H1 (cell line): ENCODE results near the gene RPS25. TPM values are rescaled to one million over a fixed set of nuclear protein-coding genes. Genes with fewer than 3 reads are reported as not detected.
A peak's percentile ranks its signal among the peaks of the same experiment; 100 is the strongest.

ENCODE experiments used
- CTCF ChIA-PET: fragments of 300-600 bp; sonication (Branson Sonifier 250); formaldehyde crosslinking; loops from one replicate; lab custom pipeline; 2021; ENCODE audit not compliant: partially characterized antibody; lab: Charles Lee
- POLR2A ChIA-PET: fragments of 300-600 bp; sonication (Branson Sonifier 250); formaldehyde crosslinking; loops from one replicate; lab custom pipeline; 2021; ENCODE audit warnings: inconsistent platforms; ENCODE audit not compliant: partially characterized antibody; lab: Charles Lee
- DNase-seq, 2 experiments: peaks; one replicate each; pipeline versions ENCODE4 v3.0.0 to v3.0.0-alpha.2; 2010 to 2022; ENCODE audit warnings: low spot score in 2 of 2, low read depth in 1 of 2, mixed read lengths in 1 of 2
- FAIRE-seq: peaks from 2 replicates; lab custom pipeline; 2011; peaks lifted over from hg19 to GRCh38; lab: Jason Lieb, UNC
- H2AFZ ChIP-seq: 2 replicates; pipeline ENCODE4 v1.8.1; 2012; ENCODE audit warnings: low read length, inconsistent platforms
- H2AK5ac ChIP-seq: 2 replicates; pipeline ENCODE4 v1.6.1; 2013; ENCODE audit warnings: low read depth, low read length
- H2BK120ac ChIP-seq: replicated peaks from 2 replicates; pipeline ENCODE3; 2013; ENCODE audit warnings: low read depth, low read length, inconsistent platforms
- H2BK12ac ChIP-seq: 2 replicates; pipeline ENCODE4 v1.6.1; 2013; ENCODE audit warnings: low read depth, low read length
- H2BK15ac ChIP-seq: 2 replicates; pipeline ENCODE4 v1.6.1; 2013; ENCODE audit warnings: low read length
- H2BK20ac ChIP-seq: 2 replicates; pipeline ENCODE4 v1.6.1; 2013; ENCODE audit warnings: low read length
- H2BK5ac ChIP-seq: 2 replicates; pipeline ENCODE4 v1.6.1; 2013; ENCODE audit warnings: low read depth, low read length
- H3K14ac ChIP-seq: 2 replicates; pipeline ENCODE4 v1.6.1; 2013; ENCODE audit warnings: inconsistent platforms; ENCODE audit not compliant: insufficient read length
- H3K18ac ChIP-seq: 2 replicates; pipeline ENCODE4 v1.6.1; 2013; ENCODE audit warnings: low read length; ENCODE audit errors: extremely low read depth
- H3K23ac ChIP-seq: 2 replicates; pipeline ENCODE4 v1.6.1; 2013; ENCODE audit warnings: inconsistent platforms; ENCODE audit not compliant: insufficient read length
- H3K23me2 ChIP-seq: 2 replicates; pipeline ENCODE4 v1.6.1; 2013; ENCODE audit warnings: low read depth, low read length
- H3K27ac ChIP-seq: 2 replicates; pipeline ENCODE4 v1.6.1; 2011; ENCODE audit warnings: low read depth, low read length, inconsistent platforms
- H3K27me3 ChIP-seq, 4 experiments: replicated peaks in 1 of 4; 1 replicate in 1 of 4; 2 replicates in 3 of 4; pipeline versions ENCODE4 v1.6.1 to v1.8.1; 2011 to 2013; ENCODE audit warnings: low read length in 3 of 4, mild to moderate bottlenecking in 3 of 4, inconsistent platforms in 2 of 4, mixed read lengths in 2 of 4, moderate library complexity in 1 of 4; ENCODE audit not compliant: control insufficient read depth in 3 of 4, insufficient read depth in 3 of 4; ENCODE audit errors: extremely low read depth in 1 of 4
- H3K36me3 ChIP-seq, 4 experiments: 2 replicates each; pipeline versions ENCODE4 v1.6.1 to v1.8.1; 2011 to 2013; ENCODE audit warnings: mild to moderate bottlenecking in 4 of 4, low read length in 3 of 4, moderate library complexity in 2 of 4, control low read depth in 1 of 4, inconsistent platforms in 1 of 4; ENCODE audit not compliant: insufficient read depth in 4 of 4, control insufficient read depth in 2 of 4
- H3K4ac ChIP-seq: replicated peaks from 2 replicates; pipeline ENCODE3; 2013; ENCODE audit warnings: low read length, low read depth, mixed read lengths, inconsistent platforms; ENCODE audit not compliant: insufficient read length
- H3K4me1 ChIP-seq, 4 experiments: replicated peaks in 1 of 4; 1 replicate in 1 of 4; 2 replicates in 3 of 4; pipeline versions ENCODE4 v1.6.1 to v1.8.1; 2011 to 2013; ENCODE audit warnings: low read length in 3 of 4, inconsistent platforms in 2 of 4, mixed read lengths in 1 of 4; ENCODE audit not compliant: insufficient read depth in 4 of 4, control insufficient read depth in 3 of 4
- H3K4me2 ChIP-seq, 2 experiments: 2 replicates each; pipeline versions ENCODE4 v1.6.1 to v1.8.1; 2011 to 2013; ENCODE audit warnings: low read depth in 2 of 2, low read length in 2 of 2, control low read depth in 1 of 2, inconsistent platforms in 1 of 2, mild to moderate bottlenecking in 1 of 2; ENCODE audit not compliant: insufficient read depth in 1 of 2
- H3K4me3 ChIP-seq, 4 experiments: fragments of 200-600, 300-600 bp in 1 of 4; sonication (generic), shearing (Covaris generic), sonication (Bioruptor Twin) in 1 of 4; 2 replicates each; pipeline versions ENCODE4 v1.5.1 to v1.8.1; 2011 to 2016; ENCODE audit warnings: low read length in 4 of 4, low read depth in 3 of 4, control low read depth in 2 of 4, inconsistent platforms in 2 of 4, mild to moderate bottlenecking in 2 of 4, mixed read lengths in 1 of 4, moderate library complexity in 1 of 4; ENCODE audit not compliant: insufficient read depth in 2 of 4; ENCODE audit errors: extremely low read depth in 1 of 4
- H3K56ac ChIP-seq: replicated peaks from 2 replicates; pipeline ENCODE3; 2013; ENCODE audit warnings: low read depth, mild to moderate bottlenecking, mixed read lengths, low read length, inconsistent platforms; ENCODE audit not compliant: insufficient read length
- H3K79me1 ChIP-seq: 2 replicates; pipeline ENCODE4 v1.6.1; 2013; ENCODE audit warnings: low read depth, low read length, control low read depth
- H3K79me2 ChIP-seq, 2 experiments: 2 replicates each; pipeline versions ENCODE4 v1.6.1 to v1.8.1; 2012 to 2013; ENCODE audit warnings: low read length in 2 of 2, mild to moderate bottlenecking in 2 of 2, inconsistent platforms in 1 of 2; ENCODE audit not compliant: insufficient read depth in 2 of 2, control insufficient read depth in 1 of 2
- H3K9ac ChIP-seq, 4 experiments: replicated peaks in 1 of 4; 1 replicate in 1 of 4; 2 replicates in 3 of 4; pipeline versions ENCODE4 v1.6.1 to v1.8.1; 2011 to 2013; ENCODE audit warnings: low read depth in 3 of 4, low read length in 3 of 4, control low read depth in 2 of 4, mild to moderate bottlenecking in 2 of 4, moderate library complexity in 2 of 4, inconsistent platforms in 1 of 4; ENCODE audit errors: extremely low read depth in 1 of 4
- H3K9me3 ChIP-seq, 2 experiments: 2 replicates each; pipeline versions ENCODE4 v1.6.1 to v1.8.1; 2012 to 2013; ENCODE audit warnings: mild to moderate bottlenecking in 2 of 2, moderate library complexity in 2 of 2, control low read depth in 1 of 2, inconsistent platforms in 1 of 2, low read depth in 1 of 2, low read length in 1 of 2, mixed read lengths in 1 of 2; ENCODE audit not compliant: insufficient read depth in 2 of 2
- H4K20me1 ChIP-seq, 2 experiments: replicated peaks in 1 of 2; 2 replicates each; pipeline versions ENCODE3 to v1.8.1; 2011 to 2013; ENCODE audit warnings: inconsistent platforms in 2 of 2, low read length in 2 of 2, mild to moderate bottlenecking in 1 of 2; ENCODE audit not compliant: insufficient read depth in 2 of 2, control insufficient read depth in 1 of 2
- H4K5ac ChIP-seq: 2 replicates; pipeline ENCODE4 v1.6.1; 2013; ENCODE audit warnings: low read length, low read depth, mixed read lengths, inconsistent platforms; ENCODE audit not compliant: insufficient read length
- H4K8ac ChIP-seq: 2 replicates; pipeline ENCODE4 v1.8.0; 2013; ENCODE audit warnings: mild to moderate bottlenecking, moderate library complexity, low read length, inconsistent platforms; ENCODE audit not compliant: insufficient read depth; ENCODE audit errors: extremely low read depth
- H4K91ac ChIP-seq: replicated peaks from 2 replicates; pipeline ENCODE3; 2013; ENCODE audit warnings: low read length, mixed read lengths, inconsistent platforms; ENCODE audit not compliant: insufficient read length
- CTBP2 ChIP-seq: IDR thresholded peaks from 2 replicates; pipeline ENCODE4 v1.7.0; 2011; ENCODE audit warnings: borderline replicate concordance, mild to moderate bottlenecking, moderate library complexity, mixed read lengths, low read length; ENCODE audit not compliant: insufficient read depth, insufficient read length
- FOSL1 ChIP-seq: IDR thresholded peaks from 2 replicates; pipeline ENCODE4 v1.6.1; 2011; ENCODE audit warnings: mild to moderate bottlenecking, low read depth, low read length, moderate library complexity; ENCODE audit not compliant: insufficient read depth
- POLR2A ChIP-seq, 2 experiments: IDR thresholded peaks; 1 replicate in 1 of 2; 2 replicates in 1 of 2; pipeline ENCODE4 v1.6.1; 2011; ENCODE audit warnings: low read depth in 2 of 2, low read length in 2 of 2, mild to moderate bottlenecking in 2 of 2; ENCODE audit errors: control extremely low read depth in 1 of 2
- POLR2AphosphoS5 ChIP-seq: IDR thresholded peaks from 2 replicates; pipeline ENCODE4 v1.6.1; 2011; ENCODE audit warnings: low read depth, low read length
- RBBP5 ChIP-seq: IDR thresholded peaks from 2 replicates; pipeline ENCODE4 v1.7.1; 2012; ENCODE audit warnings: low read depth, mild to moderate bottlenecking, inconsistent platforms, low read length, moderate library complexity, borderline replicate concordance
- TCF12 ChIP-seq: IDR thresholded peaks from 2 replicates; pipeline ENCODE4 v1.6.1; 2011; ENCODE audit warnings: low read depth, mild to moderate bottlenecking, low read length
- YY1 ChIP-seq: IDR thresholded peaks from 2 replicates; pipeline ENCODE4 v1.6.1; 2011; ENCODE audit warnings: low read depth, mild to moderate bottlenecking, low read length
- WGBS, 2 experiments: shearing (Covaris generic) in 1 of 2; methylation state at CpG; one replicate each; pipeline versions ENCODE4 v1.1.6 to v1.1.7; 2013 to 2015; ENCODE audit warnings: low lambda C conversion rate in 2 of 2, mixed read lengths in 2 of 2, inconsistent platforms in 1 of 2, low coverage in 1 of 2, missing lambda C conversion rate in 1 of 2; ENCODE audit not compliant: insufficient replicate concordance in 2 of 2, insufficient coverage in 1 of 2, insufficient read length in 1 of 2; ENCODE audit errors: extremely low coverage in 1 of 2, missing lambda C conversion rate in 1 of 2; 5-methylcytosine and 5-hydroxymethylcytosine counted together
- polyA plus RNA-seq, 7 experiments: library from polyadenylated mRNA; depleted of rRNA in 3 of 7; stranded (reverse) in 5 of 7; unstranded in 2 of 7; fragments of >200 nt in 5 of 7; fragments of 200-250 nt in 2 of 7; gene quantifications; 1 replicate in 5 of 7; 2 replicates in 1 of 7; 4 replicates in 1 of 7; pipeline versions ENCODE4 v1.2.1 to v1.2.3, GENCODE V29; 2011 to 2013; ENCODE audit warnings: missing spikeins in 2 of 7, mixed read lengths in 2 of 7
- total RNA-seq: library from RNA; stranded (reverse); fragmentation: NEBNext Ultra II Directional; extraction: Animal tissue kit (Norgen Biotek cat#: 25700); gene quantifications from 2 replicates; pipeline ENCODE4 v1.2.1, GENCODE V29; 2021
- TF ChIP-seq, protein P1 (sequence below), 3 experiments: IDR thresholded peaks; 1 replicate in 2 of 3; 2 replicates in 1 of 3; pipeline versions ENCODE4 v1.5.1 to v1.6.1; 2011; ENCODE audit warnings: low read length in 3 of 3, mild to moderate bottlenecking in 3 of 3, inconsistent platforms in 2 of 3, low read depth in 1 of 3, moderate library complexity in 1 of 3; ENCODE audit not compliant: insufficient read depth in 1 of 3; ENCODE audit errors: control extremely low read depth in 1 of 3

Gene RPS25
- total and polyA plus RNA-seq, 2 of the 8 experiments (the other 6 are each of a cell fraction or from before 2014, with no cell fraction given) = 1,525 to 1,643 TPM

- H3K4me2 ChIP-seq = no peak overlapping the region; a peak in 1 of 4 replicates
- no peak overlapping the region for H3K23ac ChIP-seq
- no peak overlapping the region for H3K9ac ChIP-seq
- 85% methylated on average over 8 of the region's 8 CpGs; no CpG with 5 or more reads in 1 of the 2 experiments for WGBS, 2 experiments
- no peak overlapping the region for H3K14ac ChIP-seq
- no peak for FAIRE-seq
- ChIA-PET CTCF (interaction anchor here (0.6 to 1.8 kb wide), 12 partner anchors 8 to 832 kb away, joined by 3 to 5 read pairs (median 3); no protein-coding TSS in a partner anchor), POLR2A (interaction anchor here (0.6 to 18.5 kb wide), 18 partner anchors 12 to 223 kb away, joined by 3 to 264 read pairs (median 4); partner anchors contain the start of genes C2CD2L, CENATAC, DPAGT1 and HMBS)
- no peak overlapping the region for H3K4me3 ChIP-seq
- H2BK12ac ChIP-seq = no peak overlapping the region
- peaks cover 0 to 8% (median 2%) of the 10 kb centered on the region in 4 experiments; a peak in 4 of 7 replicates for H3K4me1 ChIP-seq
- H2BK5ac ChIP-seq = no peak overlapping the region
- 0 out of 2 replicates have a peak overlapping the region, but pooled peaks have one; percentile 73 for H4K8ac ChIP-seq
- no peaks in the 10 kb centered on the region; the same call in 1 of the 2 replicates for H3K23me2 ChIP-seq
- H3K4ac ChIP-seq = no peak overlapping the region
- peaks cover 3 to 7% of the 10 kb centered on the region in 2 experiments for H4K20me1 ChIP-seq
- H3K27me3 ChIP-seq = no peaks in the 10 kb centered on the region
- no peaks in the 10 kb centered on the region for H3K9me3 ChIP-seq
- H2BK15ac ChIP-seq = no peak overlapping the region
- H4K91ac ChIP-seq = no peak overlapping the region
- H4K5ac ChIP-seq = no peak overlapping the region
- DNase-seq = no peak
- peaks cover 27 to 71% (median 51%) of the 10 kb centered on the region in 4 experiments for H3K36me3 ChIP-seq
- H3K56ac ChIP-seq = no peak overlapping the region
- H2BK120ac ChIP-seq = no peak overlapping the region
- H2AK5ac ChIP-seq = no peak overlapping the region
- H3K79me2 ChIP-seq = peaks cover 14 to 39% of the 10 kb centered on the region in 2 experiments; a peak in 3 of 4 replicates
- no peak overlapping the region for H2AFZ ChIP-seq
- no peak overlapping the region for H3K18ac ChIP-seq
- no peak overlapping the region for H2BK20ac ChIP-seq
- H3K79me1 ChIP-seq = peaks cover 3% of the 10 kb centered on the region
- no peak overlapping the region for H3K27ac ChIP-seq
- TF ChIP-seq RBBP5 (no peak), YY1 (peak; percentile 64), POLR2AphosphoS5 (peak; percentile 80; the same call in 1 of the 2 replicates), POLR2A (IDR thresholded peaks at IDR 0.05; ENCODE audit: control extremely low read depth in 1 of 2, low read depth in 2 of 2, low read length in 2 of 2) (peak; percentile 60 to 78), CTBP2 (no peak), TCF12 (no peak), FOSL1 (no peak)
- TF ChIP-seq, protein P1, sequence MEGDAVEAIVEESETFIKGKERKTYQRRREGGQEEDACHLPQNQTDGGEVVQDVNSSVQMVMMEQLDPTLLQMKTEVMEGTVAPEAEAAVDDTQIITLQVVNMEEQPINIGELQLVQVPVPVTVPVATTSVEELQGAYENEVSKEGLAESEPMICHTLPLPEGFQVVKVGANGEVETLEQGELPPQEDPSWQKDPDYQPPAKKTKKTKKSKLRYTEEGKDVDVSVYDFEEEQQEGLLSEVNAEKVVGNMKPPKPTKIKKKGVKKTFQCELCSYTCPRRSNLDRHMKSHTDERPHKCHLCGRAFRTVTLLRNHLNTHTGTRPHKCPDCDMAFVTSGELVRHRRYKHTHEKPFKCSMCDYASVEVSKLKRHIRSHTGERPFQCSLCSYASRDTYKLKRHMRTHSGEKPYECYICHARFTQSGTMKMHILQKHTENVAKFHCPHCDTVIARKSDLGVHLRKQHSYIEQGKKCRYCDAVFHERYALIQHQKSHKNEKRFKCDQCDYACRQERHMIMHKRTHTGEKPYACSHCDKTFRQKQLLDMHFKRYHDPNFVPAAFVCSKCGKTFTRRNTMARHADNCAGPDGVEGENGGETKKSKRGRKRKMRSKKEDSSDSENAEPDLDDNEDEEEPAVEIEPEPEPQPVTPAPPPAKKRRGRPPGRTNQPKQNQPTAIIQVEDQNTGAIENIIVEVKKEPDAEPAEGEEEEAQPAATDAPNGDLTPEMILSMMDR (IDR thresholded peaks at IDR 0.05; ENCODE audit: control extremely low read depth in 1 of 3, insufficient read depth in 1 of 3, low read depth in 1 of 3, low read length in 3 of 3) = peak in 2 of 3 experiments; percentile 25 to 26; a peak in 2 of 4 replicates
Observed at GRCh38 chr11:119015054-119015611, 3.0 kb downstream of the RPS25 start.
